GM19193 (cell line): ENCODE measurements around the gene SLC2A4.

ENCODE experiments used
- POLR2A ChIP-seq: IDR thresholded peaks from 4 replicates; pipeline ENCODE4 v1.6.1; 2011; ENCODE audit not compliant: insufficient read depth, insufficient read length; ENCODE audit errors: extremely low read depth

SLC2A4 gene

DNA sequence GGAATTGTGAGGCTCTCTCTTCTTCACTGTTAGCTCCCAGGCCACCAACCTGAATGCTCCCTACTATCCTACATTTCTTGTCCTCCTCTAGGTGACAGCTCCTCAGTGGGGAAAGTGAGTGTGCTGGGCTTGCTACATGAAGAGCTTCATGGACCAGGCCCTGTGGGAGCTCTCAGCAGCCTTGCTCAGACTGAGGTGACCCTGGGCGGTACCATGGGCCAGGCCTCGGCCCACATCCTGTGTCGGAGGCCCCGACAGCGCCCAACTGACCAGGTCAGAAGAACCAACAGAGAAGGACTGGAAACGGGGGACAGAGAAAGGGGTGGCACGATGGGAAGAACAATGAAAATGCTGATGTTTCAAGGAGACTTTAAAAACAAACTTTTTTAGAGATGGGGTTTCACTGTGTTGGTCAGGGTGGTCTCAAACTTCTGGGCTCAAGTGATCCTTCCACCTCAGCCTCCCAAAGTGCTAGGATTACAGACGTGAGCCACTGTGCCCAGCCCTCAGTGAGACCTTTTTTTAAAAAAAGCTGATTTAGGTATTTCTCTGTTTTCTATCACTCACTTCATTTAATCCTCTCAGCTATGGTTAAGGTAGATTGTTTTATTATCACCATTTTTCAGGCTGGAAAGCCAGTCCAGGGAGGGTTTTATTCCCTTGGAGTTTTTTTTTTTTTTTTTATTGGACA is 24.6 kb upstream of the SLC2A4 start:
- TF ChIP-seq POLR2A = no peak

DNA sequence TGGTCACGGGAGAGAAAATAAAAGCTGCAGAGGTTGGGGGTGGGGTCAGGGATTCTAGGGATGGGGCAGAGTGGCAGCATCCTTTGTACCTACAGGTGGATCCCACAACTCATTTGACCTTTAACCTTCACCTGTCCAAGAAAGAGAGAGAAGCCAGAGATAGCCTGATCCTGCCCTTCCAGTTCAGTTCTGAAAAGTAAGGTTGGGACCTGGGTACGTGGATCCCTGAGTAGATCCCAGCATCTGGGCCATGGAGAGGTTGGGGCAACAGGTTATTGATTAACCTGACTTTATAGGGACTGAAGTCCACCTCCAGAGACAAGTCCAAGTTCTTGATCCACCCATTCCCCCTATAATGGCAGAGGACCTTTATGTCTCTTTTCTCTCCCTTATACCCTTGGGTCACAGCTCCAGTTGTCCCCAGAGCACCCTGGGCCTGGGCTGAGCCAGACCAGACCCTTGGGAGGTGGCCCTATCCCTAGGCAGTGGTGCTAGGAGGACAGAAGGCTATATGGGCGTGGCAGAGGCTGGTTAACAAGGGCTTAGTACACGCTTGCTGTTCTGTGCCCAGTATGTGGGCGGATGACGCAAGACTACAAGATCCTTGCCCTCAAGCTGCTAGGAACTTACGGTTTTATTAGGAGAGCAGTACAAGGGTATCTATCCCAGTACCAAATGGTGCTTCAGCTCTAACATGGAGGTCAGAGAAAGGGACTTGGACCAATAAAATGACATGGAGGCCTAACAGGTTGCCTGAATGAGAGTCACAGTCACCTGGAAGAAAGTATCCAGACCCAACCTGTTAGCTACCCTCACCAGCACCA is 22.6 kb upstream of the SLC2A4 start:
- TF ChIP-seq POLR2A = no peak

DNA sequence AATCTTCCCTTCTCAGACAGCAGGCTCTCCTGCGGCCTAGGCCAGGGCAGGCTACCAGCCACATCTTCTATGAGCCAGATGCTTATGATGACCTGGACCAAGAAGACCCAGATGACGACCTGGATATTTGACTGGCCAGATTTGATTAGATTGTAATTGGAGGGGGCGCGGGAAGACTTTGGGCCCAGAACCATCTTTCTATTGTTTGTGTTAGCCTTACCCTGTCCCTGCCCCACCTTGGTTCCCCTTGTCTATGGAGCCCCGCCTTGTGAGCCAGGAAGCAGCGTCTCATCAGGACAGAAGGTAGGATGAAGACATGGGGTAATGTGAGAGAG is 22.0 kb upstream of the SLC2A4 start:
- no peak for TF ChIP-seq POLR2A

DNA sequence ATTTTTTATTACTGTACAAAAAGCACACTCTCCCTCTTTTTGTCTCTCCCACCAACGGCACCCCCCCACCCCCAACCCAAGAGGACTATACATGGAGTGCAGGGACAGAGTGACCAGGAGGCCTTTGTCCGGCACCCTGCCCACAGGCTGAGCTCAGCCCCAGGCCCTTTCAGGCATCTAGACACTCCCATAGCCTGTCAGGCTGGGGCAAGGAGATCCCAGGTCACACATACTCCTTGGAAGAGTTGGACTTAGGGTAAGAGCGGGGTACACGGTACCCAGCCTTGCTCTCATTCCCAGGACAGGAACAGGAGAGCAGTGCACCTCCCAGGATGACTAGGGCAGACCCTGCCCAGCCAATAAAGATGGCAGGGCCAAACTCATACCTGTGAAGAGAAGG is 21.4 kb upstream of the SLC2A4 start:
- no peak for TF ChIP-seq POLR2A

DNA sequence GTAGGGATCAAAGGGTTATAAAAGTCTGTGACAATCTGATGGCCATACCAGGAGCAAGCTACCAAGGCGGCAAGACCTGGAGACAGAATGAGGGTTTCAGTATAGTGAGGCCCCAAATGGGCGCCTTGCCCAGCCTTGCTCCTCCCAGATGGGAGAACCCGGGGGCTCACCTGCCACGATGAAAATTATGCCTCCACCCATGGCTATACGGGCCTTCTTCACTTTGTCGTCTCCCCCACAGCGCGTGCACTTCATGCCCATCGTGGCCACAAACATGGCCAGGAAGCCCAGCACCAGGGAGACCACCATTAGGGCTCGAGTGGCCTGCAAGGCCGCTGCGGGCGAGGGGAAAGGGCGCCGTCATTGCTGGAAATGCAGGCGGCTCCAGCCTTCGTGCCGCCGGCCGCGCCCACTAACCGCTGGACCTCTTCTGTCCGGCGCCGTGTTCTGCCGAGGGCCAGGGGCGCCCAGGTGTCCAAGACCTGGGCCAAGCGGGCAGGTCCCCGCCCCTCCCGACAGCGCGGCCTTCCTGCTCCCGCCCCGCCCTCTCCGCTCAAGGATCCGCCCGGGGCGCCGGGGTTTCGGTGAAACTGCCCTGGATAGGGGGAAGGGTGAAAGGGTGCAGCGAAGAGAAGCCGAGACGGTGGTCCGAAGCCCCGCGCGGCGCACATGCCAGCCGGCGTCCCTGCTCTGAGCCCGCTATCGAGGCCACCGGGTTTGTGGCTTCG is 20.7 kb upstream of the SLC2A4 start:
- peak; percentile 10 for TF ChIP-seq POLR2A

DNA sequence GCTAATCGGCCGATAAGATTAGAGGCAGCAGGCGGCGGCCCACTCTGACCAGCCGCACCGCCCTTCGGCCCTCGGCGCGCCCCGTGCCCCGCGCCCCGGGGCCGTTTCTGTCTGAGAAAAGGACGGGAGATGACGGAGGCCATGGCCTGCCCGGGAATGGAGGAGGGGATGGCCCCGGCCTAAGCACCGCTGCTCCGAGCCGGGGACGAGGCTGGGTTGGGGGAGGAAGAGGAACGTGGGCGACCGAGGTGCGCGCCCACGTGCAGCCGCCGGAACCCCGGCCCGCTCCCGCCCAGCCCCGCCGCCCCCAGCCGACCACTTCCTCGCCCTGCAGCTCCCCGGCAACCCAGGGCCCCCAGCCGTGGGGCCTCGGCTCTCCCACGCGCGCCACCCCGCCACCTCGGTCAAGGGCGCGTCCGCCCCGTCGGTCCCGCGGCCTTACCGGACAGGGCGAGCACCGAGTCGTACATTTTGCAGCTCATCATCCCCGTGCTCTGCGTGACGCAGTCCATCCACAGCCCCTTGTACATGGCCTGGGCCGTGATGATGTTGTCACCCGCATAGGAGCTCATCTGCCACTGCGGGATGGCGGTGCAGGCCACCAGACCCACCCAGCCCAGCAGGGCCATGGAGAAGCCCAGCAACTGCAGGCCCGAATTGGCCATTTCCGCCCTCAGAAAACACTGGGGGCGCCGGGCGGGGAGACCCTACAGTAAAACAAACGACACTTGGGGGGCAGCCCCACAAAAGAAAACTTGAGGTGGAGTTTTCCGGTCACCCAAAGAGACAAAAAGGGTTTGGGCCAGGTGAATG is 19.9 kb upstream of the SLC2A4 start:
- TF ChIP-seq POLR2A = no peak

DNA sequence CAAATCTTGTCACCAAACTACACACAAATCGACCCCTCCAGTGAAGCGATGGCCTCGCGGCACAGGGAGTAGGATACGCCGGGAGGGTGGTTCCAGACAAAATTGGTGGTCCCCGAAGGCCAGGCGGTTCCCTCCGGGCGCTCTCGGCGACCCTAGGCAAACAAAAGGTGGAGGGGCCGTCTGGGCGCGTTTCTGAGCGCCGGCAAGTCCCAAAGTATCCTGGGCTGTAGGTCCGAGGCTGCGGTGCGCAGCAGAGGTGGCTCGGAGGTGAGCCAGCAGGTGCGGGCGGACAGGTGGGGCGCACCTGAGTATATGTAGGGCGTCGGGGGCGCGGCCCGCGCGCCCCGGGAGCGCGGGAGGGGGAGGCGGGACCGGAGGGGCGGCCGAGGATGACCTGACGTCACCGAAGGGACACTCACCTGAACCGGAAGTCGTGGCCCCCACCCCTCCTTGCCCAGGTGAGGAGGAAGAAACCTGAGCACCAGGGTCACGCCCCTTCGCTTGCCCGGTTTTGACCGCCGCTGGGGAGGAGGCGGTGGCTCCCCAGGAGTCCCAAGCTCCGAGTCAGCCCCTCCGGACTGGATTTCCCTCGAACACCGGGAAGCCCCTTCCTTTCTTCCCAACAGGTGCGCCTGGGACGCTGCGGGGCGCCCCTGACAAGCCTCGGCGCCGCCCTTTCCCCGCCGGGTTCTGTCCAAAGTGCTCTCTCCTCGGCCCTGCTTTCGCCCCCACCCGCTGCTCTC is 19.2 kb upstream of the SLC2A4 start, which contains the start of gene CLDN7:
CLDN7 (minus strand) TSS at position 287 of the 743 bp plus-strand sequence. CDS start 435 bp downstream, outside the sequence.
- no peak for TF ChIP-seq POLR2A

DNA sequence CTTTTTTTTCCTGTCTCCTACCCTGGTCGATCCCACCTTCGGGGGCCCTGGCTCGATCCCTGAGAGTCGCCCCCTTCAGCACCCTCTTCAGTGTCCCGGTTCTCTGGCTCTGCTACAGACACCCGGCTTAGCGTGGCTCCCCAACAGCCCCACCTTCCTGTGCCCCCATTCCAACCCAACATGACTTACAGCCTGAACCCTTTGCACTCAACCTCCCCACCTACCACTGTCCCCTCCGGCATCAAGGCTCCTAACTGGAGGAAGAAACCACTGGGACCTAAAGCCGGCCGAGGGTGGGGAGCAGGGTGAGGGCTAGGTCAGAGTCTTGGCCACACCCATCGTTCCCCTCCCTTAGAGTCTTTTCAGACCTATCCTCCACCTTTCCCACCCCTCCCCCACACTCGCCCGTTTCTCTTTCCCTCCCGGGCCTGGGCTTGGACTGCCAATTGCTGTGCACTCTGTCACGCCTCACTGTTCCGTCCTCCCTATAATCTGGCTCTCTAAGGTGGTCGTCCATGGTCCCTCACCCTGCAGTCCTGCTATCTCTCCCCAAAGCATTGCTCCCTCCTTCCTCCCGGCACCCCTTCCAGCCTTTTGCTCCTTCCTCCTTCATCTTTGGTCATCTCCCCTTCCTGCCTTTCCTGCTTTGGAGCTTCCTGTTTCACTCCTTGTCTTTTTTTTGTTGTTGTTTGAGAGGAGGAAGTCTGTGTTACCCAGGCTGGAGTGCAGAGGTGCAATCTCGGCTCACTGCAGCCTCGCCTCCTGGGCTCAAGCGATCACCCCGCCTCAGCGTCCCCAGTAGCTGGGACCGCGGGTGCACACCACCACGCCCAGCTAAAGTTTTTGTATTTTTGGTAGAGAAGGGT is 18.4 kb upstream of the SLC2A4 start:
- TF ChIP-seq POLR2A = no peak

DNA sequence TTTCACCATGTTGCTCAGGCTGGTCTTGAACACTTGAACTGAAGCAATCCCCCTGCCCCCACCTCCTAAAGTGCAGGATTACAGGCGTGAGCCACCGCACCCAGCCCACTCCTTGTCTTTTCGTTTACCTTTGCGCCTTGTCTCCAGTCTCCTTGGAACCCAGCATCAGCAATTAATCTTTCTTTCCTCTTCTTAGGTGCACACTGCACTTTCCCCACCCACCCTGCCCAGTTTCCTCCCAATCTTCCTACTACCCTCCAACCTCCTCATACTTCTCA is 17.8 kb upstream of the SLC2A4 start:
- no peak for TF ChIP-seq POLR2A

DNA sequence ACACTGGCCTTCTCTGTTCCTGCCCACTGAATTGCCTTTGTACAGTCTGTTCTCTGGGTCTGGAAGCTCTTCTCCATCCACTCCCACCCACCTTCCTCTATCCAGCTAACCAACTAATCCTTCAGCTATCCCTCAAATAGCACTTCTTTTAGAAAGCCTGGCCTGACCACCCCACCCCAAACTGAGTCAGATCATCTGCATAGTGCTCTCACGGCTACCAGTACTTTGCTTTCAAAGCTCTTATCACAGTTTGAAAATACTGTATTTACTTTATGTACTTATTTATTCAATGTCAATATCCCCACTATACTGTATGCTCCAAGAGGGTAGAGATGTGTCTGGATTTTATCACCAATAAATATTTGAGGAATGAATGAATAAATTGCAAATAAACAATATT is 14.7 kb upstream of the SLC2A4 start:
- TF ChIP-seq POLR2A = no peak

DNA sequence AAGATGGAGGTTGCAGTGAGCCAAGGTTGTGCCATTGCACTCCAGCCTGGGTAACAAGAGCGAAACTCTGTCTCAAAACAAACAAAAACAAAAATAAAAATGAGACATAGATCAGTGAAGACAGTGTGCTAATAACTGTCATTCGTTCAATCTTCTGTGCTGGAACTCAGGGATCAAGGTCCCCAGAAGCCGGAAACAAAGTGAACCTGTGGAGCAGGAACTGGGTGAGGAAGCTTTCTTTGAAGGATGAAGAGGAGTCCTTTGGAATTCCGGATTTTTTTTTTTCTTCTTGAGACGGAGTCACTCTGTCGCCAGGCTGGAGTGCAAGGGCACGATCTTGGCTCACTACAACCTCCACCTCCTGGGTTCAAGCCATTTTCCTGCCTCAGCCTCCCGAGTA is 2.1 kb upstream of the SLC2A4 start:
- TF ChIP-seq POLR2A = no peak

DNA sequence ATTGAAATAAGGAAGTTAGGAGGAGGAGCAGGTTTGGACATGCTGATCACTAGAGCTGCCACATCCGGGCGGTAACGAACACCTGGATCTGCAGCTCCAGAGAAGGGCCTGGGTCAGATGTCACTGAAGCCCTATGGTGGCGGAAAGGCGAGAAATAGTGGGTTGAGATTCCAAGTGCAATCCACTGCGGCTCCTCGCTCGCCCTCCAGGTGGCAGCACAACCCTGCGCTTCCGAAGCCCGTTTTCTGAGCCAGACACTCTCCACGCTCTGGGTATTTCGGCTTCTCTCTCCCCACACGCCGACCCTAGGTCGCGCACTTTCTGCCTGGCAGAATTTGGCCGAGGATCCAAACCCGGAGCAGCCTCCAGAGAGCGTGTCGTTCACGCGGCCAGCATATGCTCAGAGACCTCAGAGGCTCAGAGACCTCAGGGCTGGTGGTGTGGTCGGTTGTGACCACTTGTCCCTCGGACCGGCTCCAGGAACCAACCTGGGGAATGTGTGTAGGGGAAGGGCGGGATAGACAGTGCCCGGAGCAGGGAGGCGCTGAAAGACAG is 922 bp upstream of the SLC2A4 start:
- TF ChIP-seq POLR2A = peak; percentile 7
